H1 (cell line): Measurements from ENCODE around the gene BAIAP2.

Experiments
- CREB1 ChIP-seq: IDR thresholded peaks from 2 replicates; pipeline ENCODE4 v1.6.1; 2012; ENCODE audit warnings: inconsistent platforms
- HDAC2 ChIP-seq, 2 experiments: fragments of 300-600 bp in 1 of 2; sonication (generic) in 1 of 2; IDR thresholded peaks; 2 replicates each; pipeline ENCODE4 v1.6.1; 2011 to 2012; ENCODE audit warnings: low read depth in 2 of 2, low read length in 2 of 2, mild to moderate bottlenecking in 2 of 2, moderate library complexity in 2 of 2, borderline replicate concordance in 1 of 2, inconsistent platforms in 1 of 2
- NRF1 ChIP-seq: IDR thresholded peaks from 2 replicates; pipeline ENCODE4 v1.6.1; 2011; ENCODE audit warnings: mild to moderate bottlenecking, low read depth, low read length, improper control_type of control experiment
- POLR2A ChIP-seq, 2 experiments: IDR thresholded peaks; 1 replicate in 1 of 2; 2 replicates in 1 of 2; pipeline ENCODE4 v1.6.1; 2011; ENCODE audit warnings: low read depth in 2 of 2, low read length in 2 of 2, mild to moderate bottlenecking in 2 of 2; ENCODE audit errors: control extremely low read depth in 1 of 2
- POLR2AphosphoS5 ChIP-seq: IDR thresholded peaks from 2 replicates; pipeline ENCODE4 v1.6.1; 2011; ENCODE audit warnings: low read depth, low read length
- SIN3A ChIP-seq, 2 experiments: IDR thresholded peaks in 1 of 2; conservative IDR thresholded peaks in 1 of 2; 2 replicates each; pipeline ENCODE4 v1.6.1; 2011 to 2012; ENCODE audit warnings: low read length in 2 of 2, improper control_type of control experiment in 1 of 2, low read depth in 1 of 2, mild to moderate bottlenecking in 1 of 2
- YY1 ChIP-seq: IDR thresholded peaks from 2 replicates; pipeline ENCODE4 v1.6.1; 2011; ENCODE audit warnings: low read depth, mild to moderate bottlenecking, low read length
- TF ChIP-seq, protein P1 (sequence below), 3 experiments: IDR thresholded peaks; 1 replicate in 2 of 3; 2 replicates in 1 of 3; pipeline versions ENCODE4 v1.5.1 to v1.6.1; 2011; ENCODE audit warnings: low read length in 3 of 3, mild to moderate bottlenecking in 3 of 3, inconsistent platforms in 2 of 3, low read depth in 1 of 3, moderate library complexity in 1 of 3; ENCODE audit not compliant: insufficient read depth in 1 of 3; ENCODE audit errors: control extremely low read depth in 1 of 3
- TF ChIP-seq, protein P2 (sequence below): IDR thresholded peaks from 2 replicates; pipeline ENCODE4 v1.6.1; 2011; ENCODE audit warnings: low read depth, mild to moderate bottlenecking, low read length; ENCODE audit not compliant: insufficient read depth

DNA sequence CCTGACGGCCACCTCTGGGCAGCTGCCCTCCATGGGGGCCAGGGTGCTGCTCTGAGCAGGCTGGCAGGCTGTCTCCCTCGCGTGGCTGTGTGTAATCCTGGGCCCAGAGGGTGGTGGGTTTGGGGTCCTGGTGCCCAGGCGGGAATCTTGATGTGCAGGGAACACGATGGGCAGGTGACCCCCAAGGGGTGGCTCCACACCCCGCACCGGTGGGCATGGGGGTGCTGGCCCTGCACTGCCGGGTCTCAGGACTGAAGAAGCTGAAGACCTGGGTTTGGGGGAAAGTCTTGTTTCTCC is 34.7 kb upstream of the BAIAP2 start:
- TF ChIP-seq POLR2AphosphoS5 (no peak), CREB1 (no peak), POLR2A (IDR thresholded peaks at IDR 0.05; ENCODE audit: control extremely low read depth in 1 of 2, low read depth in 2 of 2, low read length in 2 of 2) (no peak), NRF1 (no peak), HDAC2 (IDR thresholded peaks at IDR 0.05; ENCODE audit: borderline replicate concordance in 1 of 2, low read depth in 2 of 2, low read length in 2 of 2) (no peak), YY1 (no peak), SIN3A (conservative IDR thresholded peaks at IDR 0.05 in 1 of 2, IDR thresholded peaks at IDR 0.05 in 1 of 2; ENCODE audit: low read depth in 1 of 2, low read length in 2 of 2) (no peak)
- TF ChIP-seq, protein P1, sequence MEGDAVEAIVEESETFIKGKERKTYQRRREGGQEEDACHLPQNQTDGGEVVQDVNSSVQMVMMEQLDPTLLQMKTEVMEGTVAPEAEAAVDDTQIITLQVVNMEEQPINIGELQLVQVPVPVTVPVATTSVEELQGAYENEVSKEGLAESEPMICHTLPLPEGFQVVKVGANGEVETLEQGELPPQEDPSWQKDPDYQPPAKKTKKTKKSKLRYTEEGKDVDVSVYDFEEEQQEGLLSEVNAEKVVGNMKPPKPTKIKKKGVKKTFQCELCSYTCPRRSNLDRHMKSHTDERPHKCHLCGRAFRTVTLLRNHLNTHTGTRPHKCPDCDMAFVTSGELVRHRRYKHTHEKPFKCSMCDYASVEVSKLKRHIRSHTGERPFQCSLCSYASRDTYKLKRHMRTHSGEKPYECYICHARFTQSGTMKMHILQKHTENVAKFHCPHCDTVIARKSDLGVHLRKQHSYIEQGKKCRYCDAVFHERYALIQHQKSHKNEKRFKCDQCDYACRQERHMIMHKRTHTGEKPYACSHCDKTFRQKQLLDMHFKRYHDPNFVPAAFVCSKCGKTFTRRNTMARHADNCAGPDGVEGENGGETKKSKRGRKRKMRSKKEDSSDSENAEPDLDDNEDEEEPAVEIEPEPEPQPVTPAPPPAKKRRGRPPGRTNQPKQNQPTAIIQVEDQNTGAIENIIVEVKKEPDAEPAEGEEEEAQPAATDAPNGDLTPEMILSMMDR (IDR thresholded peaks at IDR 0.05; ENCODE audit: control extremely low read depth in 1 of 3, insufficient read depth in 1 of 3, low read depth in 1 of 3, low read length in 3 of 3) = no peak
- TF ChIP-seq, protein P2, sequence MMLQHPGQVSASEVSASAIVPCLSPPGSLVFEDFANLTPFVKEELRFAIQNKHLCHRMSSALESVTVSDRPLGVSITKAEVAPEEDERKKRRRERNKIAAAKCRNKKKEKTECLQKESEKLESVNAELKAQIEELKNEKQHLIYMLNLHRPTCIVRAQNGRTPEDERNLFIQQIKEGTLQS = no peak
